Endothelial cell of umbilical vein (primary cell): ENCODE results near the gene LCT. TPM values are rescaled to one million over a fixed set of nuclear protein-coding genes. Genes with fewer than 3 reads are reported as not detected.
A peak's percentile ranks its signal among the peaks of the same experiment; 100 is the strongest.
"Not testable (repeated sequence)": the region's sequence is repeated elsewhere in the genome, so short reads cannot be mapped to it uniquely, and the experiment has no call there.

Source experiments
- BruUV-seq: library from RNA; stranded (reverse); fragments of 400-500 nt; replicated peaks from 2 replicates; lab custom pipeline; 2021; lab: Mats Ljungman, UMichigan
- CTCF ChIA-PET: fragments of 300-600, 350-600 bp; sonication (Branson Sonifier 250); formaldehyde crosslinking; loops from one replicate; lab custom pipeline; 2021; ENCODE audit warnings: antibody characterized with exemption, inconsistent platforms; lab: Charles Lee
- POLR2A ChIA-PET: fragments of 300-600, 350-600 bp; sonication (Branson Sonifier 250); formaldehyde crosslinking; loops from one replicate; lab custom pipeline; 2021; ENCODE audit warnings: antibody characterized with exemption, inconsistent platforms; lab: Charles Lee
- DNase-seq: peaks from one replicate; pipeline ENCODE4 v3.0.0-alpha.2; 2011; ENCODE audit warnings: low read depth, low spot score
- FAIRE-seq: peaks from 2 replicates; lab custom pipeline; 2011; peaks lifted over from hg19 to GRCh38; lab: Jason Lieb, UNC
- H2AFZ ChIP-seq: 2 replicates; pipeline ENCODE4 v1.6.0; 2012; ENCODE audit warnings: low read depth, low read length, control low read depth, inconsistent platforms
- H3K27ac ChIP-seq: 2 replicates; pipeline ENCODE4 v1.5.1; 2011; ENCODE audit warnings: low read depth, mild to moderate bottlenecking, control low read depth, low read length, moderate library complexity; ENCODE audit not compliant: insufficient read depth
- H3K27me3 ChIP-seq, 2 experiments: 2 replicates each; pipeline versions ENCODE4 v1.6.0 to v1.6.1; 2011; ENCODE audit warnings: low read length in 2 of 2, mixed read lengths in 1 of 2; ENCODE audit not compliant: control insufficient read depth in 2 of 2, insufficient read depth in 2 of 2
- H3K36me3 ChIP-seq, 2 experiments: 2 replicates in 1 of 2; 3 replicates in 1 of 2; pipeline ENCODE4 v1.5.1; 2011; ENCODE audit warnings: low read length in 2 of 2, mild to moderate bottlenecking in 1 of 2, moderate library complexity in 1 of 2; ENCODE audit not compliant: control insufficient read depth in 2 of 2, insufficient read depth in 2 of 2; ENCODE audit errors: extremely low read depth in 1 of 2
- H3K4me1 ChIP-seq: 3 replicates; pipeline ENCODE4 v1.5.1; 2011; ENCODE audit warnings: mild to moderate bottlenecking, low read length; ENCODE audit not compliant: control insufficient read depth, insufficient read depth; ENCODE audit errors: extremely low read depth
- H3K4me2 ChIP-seq: 2 replicates; pipeline ENCODE4 v1.6.1; 2011; ENCODE audit warnings: low read length, control low read depth, mixed read lengths; ENCODE audit not compliant: insufficient read depth
- H3K4me3 ChIP-seq, 3 experiments: fragments of 200-600 bp in 1 of 3; sonication (generic), shearing (Covaris generic) in 1 of 3; replicated peaks in 1 of 3; 2 replicates each; pipeline ENCODE4 v1.5.1; 2011 to 2016; ENCODE audit warnings: control low read depth in 3 of 3, low read length in 3 of 3, mild to moderate bottlenecking in 2 of 3, inconsistent platforms in 1 of 3, low read depth in 1 of 3, moderate library complexity in 1 of 3; ENCODE audit not compliant: insufficient read depth in 1 of 3
- H3K79me2 ChIP-seq: 2 replicates; pipeline ENCODE4 v1.6.0; 2012; ENCODE audit warnings: low read length, inconsistent platforms; ENCODE audit not compliant: control insufficient read depth, insufficient read depth
- H3K9ac ChIP-seq: replicated peaks from 2 replicates; pipeline ENCODE3; 2011; ENCODE audit warnings: low read length, control low read depth; ENCODE audit not compliant: insufficient read depth; ENCODE audit errors: extremely low read depth
- H3K9me1 ChIP-seq: replicated peaks from 3 replicates; pipeline ENCODE4 v1.6.0; 2011; ENCODE audit warnings: mild to moderate bottlenecking, low read length; ENCODE audit not compliant: control insufficient read depth, insufficient read depth; ENCODE audit errors: extremely low read depth
- H3K9me3 ChIP-seq: replicated peaks from 2 replicates; pipeline ENCODE4 v1.5.1; 2012; ENCODE audit warnings: low read length, inconsistent platforms; ENCODE audit not compliant: control insufficient read depth, insufficient read depth
- H4K20me1 ChIP-seq: replicated peaks from 2 replicates; pipeline ENCODE3; 2011; ENCODE audit warnings: mild to moderate bottlenecking, low read length; ENCODE audit not compliant: control insufficient read depth, insufficient read depth; ENCODE audit errors: extremely low read depth
- CTCF ChIP-seq, 2 donors: IDR thresholded peaks; 1 replicate in 1 of 2; 2 replicates in 1 of 2; pipeline ENCODE4 v1.5.1; 2011; ENCODE audit warnings: low read length in 2 of 2, mild to moderate bottlenecking in 2 of 2, moderate library complexity in 2 of 2, control low read depth in 1 of 2, inconsistent platforms in 1 of 2, low read depth in 1 of 2; ENCODE audit not compliant: insufficient read depth in 1 of 2; ENCODE audit errors: extremely low read depth in 1 of 2
- EZH2 ChIP-seq: IDR thresholded peaks from 2 replicates; pipeline ENCODE4 v1.6.1; 2012; ENCODE audit warnings: borderline replicate concordance, low read depth, mild to moderate bottlenecking, moderate library complexity, low read length, inconsistent platforms; ENCODE audit not compliant: severe bottlenecking
- FOS ChIP-seq: IDR thresholded peaks from 2 replicates; pipeline ENCODE4 v1.6.1; 2011; ENCODE audit warnings: mild to moderate bottlenecking, low read length, moderate library complexity, borderline replicate concordance; ENCODE audit not compliant: insufficient read depth
- GATA2 ChIP-seq: IDR thresholded peaks from 2 replicates; pipeline ENCODE4 v1.7.0; 2011; ENCODE audit warnings: low read depth, mild to moderate bottlenecking, moderate library complexity, mixed read lengths, low read length; ENCODE audit not compliant: insufficient read length, insufficient read depth
- MAX ChIP-seq: IDR thresholded peaks from 2 replicates; pipeline ENCODE4 v1.6.1; 2011; ENCODE audit not compliant: insufficient read depth, insufficient read length
- MYC ChIP-seq: IDR thresholded peaks from one replicate; pipeline ENCODE4 v1.6.1; 2011; ENCODE audit warnings: mild to moderate bottlenecking, low read depth, low read length
- POLR2A ChIP-seq: IDR thresholded peaks from 2 replicates; pipeline ENCODE4 v1.6.1; 2012; ENCODE audit warnings: low read depth, mild to moderate bottlenecking, control low read depth, low read length
- POLR2AphosphoS5 ChIP-seq: IDR thresholded peaks from 2 replicates; pipeline ENCODE4 v1.6.1; 2012; ENCODE audit warnings: low read depth, mild to moderate bottlenecking, control low read depth, low read length, moderate library complexity; ENCODE audit not compliant: insufficient read depth
- dilution Hi-C: fragments of 300-500 bp; cut with MboI; formaldehyde crosslinking; loops from one replicate; pipeline ENCODE4 v1.15.0; 2019; ENCODE audit warnings: low sequenced_read_pairs; ENCODE audit not compliant: extremely low pct_ligation_motif_present
- intact Hi-C: fragments of 100-400 bp; cut with micrococcal nuclease; formaldehyde crosslinking; loops from one replicate; pipeline ENCODE4 v1.10.0; 2022
- polyA plus RNA-seq, 4 experiments: library from polyadenylated mRNA; depleted of rRNA in 3 of 4; stranded (reverse) in 3 of 4; unstranded in 1 of 4; fragments of >200 nt; gene quantifications; 2 replicates each; pipeline versions ENCODE4 v1.2.1 to v1.2.3, GENCODE V29; 2011 to 2012; ENCODE audit warnings: missing spikeins in 1 of 4
- total RNA-seq: library from RNA; stranded (reverse); gene quantifications from 2 replicates; pipeline ENCODE4 v1.2.3, GENCODE V29; 2021

Gene LCT
- total and polyA plus RNA-seq, 2 donors (not counting 3 experiments of a cell fraction or from before 2014, with no cell fraction given) = 0.07 TPM; not detected in 1

- H3K9me1 ChIP-seq = no peaks in the 10 kb centered on the region
- no peaks in the 10 kb centered on the region for H3K4me1 ChIP-seq
- intact Hi-C loops (no loop called here), dilution Hi-C loops (no loop called here)
- H2AFZ ChIP-seq = no peak overlapping the region
- H3K36me3 ChIP-seq = no peaks in the 10 kb centered on the region
- no TSS peak for BruUV-seq
- no peak for DNase-seq
- H3K4me2 ChIP-seq = no peak overlapping the region
- no peaks in the 10 kb centered on the region for H3K79me2 ChIP-seq
- no peaks in the 10 kb centered on the region for H4K20me1 ChIP-seq
- no peaks in the 10 kb centered on the region for H3K9me3 ChIP-seq
- FAIRE-seq = no peak
- peaks cover 7 to 20% of the 10 kb centered on the region in 2 experiments for H3K27me3 ChIP-seq
- H3K4me3 ChIP-seq = no peak overlapping the region
- H3K27ac ChIP-seq = no peak overlapping the region
- POLR2A ChIA-PET = no interaction called here
- TF ChIP-seq CTCF (IDR thresholded peaks at IDR 0.05; ENCODE audit: extremely low read depth in 1 of 2, insufficient read depth in 1 of 2, low read depth in 1 of 2, low read length in 2 of 2) = no peak
- no peak for TF ChIP-seq EZH2
- no peak for TF ChIP-seq POLR2AphosphoS5
- no peak for TF ChIP-seq POLR2A
- TF ChIP-seq MAX = no peak
- TF ChIP-seq GATA2 = no peak
- TF ChIP-seq FOS = no peak
- TF ChIP-seq MYC = no peak
- no peak overlapping the region for H3K9ac ChIP-seq
- CTCF ChIA-PET = interaction anchor here (0.6 to 0.7 kb wide), 2 partner anchors 10 to 32 kb away, joined by 3 read pairs; no protein-coding TSS in a partner anchor
These were observed 45.4 kb upstream of the LCT start for GRCh38 chr2:135882415-135882814.

- H3K4me1 ChIP-seq, POLR2A ChIA-PET, H3K9me1 ChIP-seq, H3K9me3 ChIP-seq, H3K36me3 ChIP-seq, dilution Hi-C loops, DNase-seq, FAIRE-seq, H3K27me3 ChIP-seq, H4K20me1 ChIP-seq, BruUV-seq, H3K27ac ChIP-seq: not testable (repeated sequence)
- peak overlapping the region in 2 of 3 experiments; percentile 57 to 83 for H3K4me3 ChIP-seq
- H2AFZ ChIP-seq = peak overlapping the region; percentile 75
- intact Hi-C loops = loop anchor here (5.0 kb wide), 3 partner anchors 36 to 344 kb away; partner anchors contain the start of genes R3HDM1, UBXN4 and ZRANB3
- peak overlapping the region; percentile 73 for H3K4me2 ChIP-seq
- peaks cover 30% of the 10 kb centered on the region for H3K79me2 ChIP-seq
- H3K9ac ChIP-seq = peak overlapping the region; percentile 83
- CTCF ChIA-PET = interaction anchor here (0.8 to 1.9 kb wide), 4 partner anchors 9 to 888 kb away, joined by 3 to 8 read pairs (median 5); no protein-coding TSS in a partner anchor
These were observed 39.8 kb upstream of the LCT start for GRCh38 chr2:135876770-135877169.
